ENCODE results near the gene STRIT1.

DNA sequence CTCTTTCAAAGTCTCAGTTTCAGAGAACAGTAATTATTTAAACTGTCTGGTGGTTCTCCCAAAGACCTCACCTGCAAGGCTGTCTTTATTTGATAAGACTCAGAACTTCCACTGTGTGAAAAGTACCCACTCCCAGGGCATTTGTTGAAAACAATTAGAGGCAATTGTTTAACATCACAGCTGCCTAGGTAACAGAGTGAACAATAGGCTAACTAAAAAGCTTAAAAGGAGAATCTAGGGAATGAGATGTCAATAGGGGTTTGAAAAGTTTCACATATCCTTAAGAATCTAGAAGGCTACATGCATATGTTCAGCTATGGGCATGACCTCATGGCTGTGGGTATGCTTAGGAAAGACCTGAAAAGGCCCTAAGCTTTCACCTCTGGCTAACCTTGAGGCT, 2.9 kb upstream of the STRIT1 start:
- TF ChIP-seq, protein P1, sequence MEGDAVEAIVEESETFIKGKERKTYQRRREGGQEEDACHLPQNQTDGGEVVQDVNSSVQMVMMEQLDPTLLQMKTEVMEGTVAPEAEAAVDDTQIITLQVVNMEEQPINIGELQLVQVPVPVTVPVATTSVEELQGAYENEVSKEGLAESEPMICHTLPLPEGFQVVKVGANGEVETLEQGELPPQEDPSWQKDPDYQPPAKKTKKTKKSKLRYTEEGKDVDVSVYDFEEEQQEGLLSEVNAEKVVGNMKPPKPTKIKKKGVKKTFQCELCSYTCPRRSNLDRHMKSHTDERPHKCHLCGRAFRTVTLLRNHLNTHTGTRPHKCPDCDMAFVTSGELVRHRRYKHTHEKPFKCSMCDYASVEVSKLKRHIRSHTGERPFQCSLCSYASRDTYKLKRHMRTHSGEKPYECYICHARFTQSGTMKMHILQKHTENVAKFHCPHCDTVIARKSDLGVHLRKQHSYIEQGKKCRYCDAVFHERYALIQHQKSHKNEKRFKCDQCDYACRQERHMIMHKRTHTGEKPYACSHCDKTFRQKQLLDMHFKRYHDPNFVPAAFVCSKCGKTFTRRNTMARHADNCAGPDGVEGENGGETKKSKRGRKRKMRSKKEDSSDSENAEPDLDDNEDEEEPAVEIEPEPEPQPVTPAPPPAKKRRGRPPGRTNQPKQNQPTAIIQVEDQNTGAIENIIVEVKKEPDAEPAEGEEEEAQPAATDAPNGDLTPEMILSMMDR (conservative IDR thresholded peaks at IDR 0.05; ENCODE audit: low read length) = no peak
- no peak for TF ChIP-seq EZH2phosphoT487 (IDR thresholded peaks at IDR 0.05; ENCODE audit: borderline replicate concordance)

Data from Loucy (cell line).